SU-DHL-6 (cell line): Measurements from ENCODE around the gene DUSP12.
A peak's percentile ranks its signal among the peaks of the same experiment; 100 is the strongest.

Experiments used
- H2AFZ ChIP-seq: fragments of 200-600 bp; sonication (generic); 2 replicates; pipeline ENCODE4 v1.6.1; 2014; ENCODE audit warnings: low read depth, mild to moderate bottlenecking, moderate library complexity, mixed read lengths, antibody characterized with exemption, low read length; ENCODE audit not compliant: severe bottlenecking
- H3F3A ChIP-seq: fragments of 200-600 bp; shearing (Covaris generic); 2 replicates; pipeline ENCODE4 v1.6.0; 2016; ENCODE audit warnings: antibody characterized with exemption, mild to moderate bottlenecking; ENCODE audit not compliant: insufficient read depth
- H3K27ac ChIP-seq: fragments of 200-600 bp; sonication (generic); 2 replicates; pipeline ENCODE4 v1.5.1; 2016; ENCODE audit warnings: low read depth, mild to moderate bottlenecking, low read length, moderate library complexity, mixed read lengths
- H3K27me3 ChIP-seq: fragments of 200-600 bp; sonication (generic), shearing (Covaris generic); 2 replicates; pipeline ENCODE4 v1.6.0; 2014; ENCODE audit warnings: mild to moderate bottlenecking, low read length
- H3K36me3 ChIP-seq: fragments of 200-600 bp; sonication (generic); 2 replicates; pipeline ENCODE4 v1.6.1; 2014; ENCODE audit warnings: mild to moderate bottlenecking, low read length, mixed read lengths
- H3K4me2 ChIP-seq: fragments of 300-600, 200-600 bp; shearing (Covaris generic), sonication (generic); 2 replicates; pipeline ENCODE4 v1.6.0; 2014; ENCODE audit warnings: low read length, low read depth, mild to moderate bottlenecking; ENCODE audit not compliant: poor library complexity, severe bottlenecking
- H3K4me3 ChIP-seq: fragments of 200-600 bp; sonication (generic); 2 replicates; pipeline ENCODE4 v1.5.1; 2014; ENCODE audit warnings: antibody characterized with exemption, low read length, mild to moderate bottlenecking, mixed read lengths; ENCODE audit not compliant: insufficient read depth, poor library complexity, severe bottlenecking
- H3K79me2 ChIP-seq: fragments of 200-600 bp; sonication (generic); 2 replicates; pipeline ENCODE4 v1.6.1; 2014; ENCODE audit warnings: mild to moderate bottlenecking, low read length, moderate library complexity; ENCODE audit not compliant: insufficient read depth
- H3K9ac ChIP-seq: fragments of 200-600 bp; sonication (generic); 2 replicates; pipeline ENCODE4 v1.7.0; 2014; ENCODE audit warnings: mild to moderate bottlenecking, low read length
- H3K9me2 ChIP-seq: fragments of 200-600 bp; sonication (generic); replicated peaks from 2 replicates; pipeline ENCODE4 v1.6.1; 2014; ENCODE audit warnings: low read length; ENCODE audit not compliant: insufficient read depth
- H3K9me3 ChIP-seq: fragments of 200-600 bp; sonication (generic); 2 replicates; pipeline ENCODE4 v1.6.1; 2014; ENCODE audit warnings: low read length, mixed read lengths; ENCODE audit not compliant: insufficient read depth
- H4K20me1 ChIP-seq: fragments of 200-600 bp; sonication (generic); 2 replicates; pipeline ENCODE4 v1.6.1; 2014; ENCODE audit warnings: low read depth, mild to moderate bottlenecking, antibody characterized with exemption, low read length, moderate library complexity, mixed read lengths
- CTCF ChIP-seq: fragments of 200-600 bp; sonication (generic); IDR thresholded peaks from one replicate; pipeline ENCODE4 v1.5.1; 2017; ENCODE audit warnings: antibody characterized with exemption, mild to moderate bottlenecking, low read length, moderate library complexity; ENCODE audit not compliant: insufficient read depth, poor library complexity, severe bottlenecking
- EZH2phosphoT487 ChIP-seq: fragments of 200-600 bp; sonication (generic), shearing (Covaris generic); conservative IDR thresholded peaks from 2 replicates; pipeline ENCODE4 v1.6.1; 2018; ENCODE audit warnings: mild to moderate bottlenecking, antibody characterized with exemption, low read length, moderate library complexity, mixed read lengths

DUSP12 gene

GRCh38 chr1:161791904-161792655 lies 42.5 kb downstream of the DUSP12 start:
- Histone ChIP-seq H3K27ac (no peak overlapping the region), H3K4me3 (no peak overlapping the region), H3F3A (no peaks in the 10 kb centered on the region), H3K9me3 (no peaks in the 10 kb centered on the region), H2AFZ (no peak overlapping the region), H3K4me2 (no peak overlapping the region), H3K79me2 (no peaks in the 10 kb centered on the region), H3K36me3 (peaks cover 34% of the 10 kb centered on the region), H3K9me2 (no peaks in the 10 kb centered on the region), H4K20me1 (no peaks in the 10 kb centered on the region), H3K9ac (no peak overlapping the region), H3K27me3 (no peaks in the 10 kb centered on the region)
- no peak for TF ChIP-seq EZH2phosphoT487
- no peak for TF ChIP-seq CTCF

GRCh38 chr1:161792740-161793139 lies 43.2 kb downstream of the DUSP12 start:
- H3K79me2 ChIP-seq: no peaks in the 10 kb centered on the region
- no peak overlapping the region for H2AFZ ChIP-seq
- no peaks in the 10 kb centered on the region for H3F3A ChIP-seq
- no peaks in the 10 kb centered on the region for H3K9me2 ChIP-seq
- no peaks in the 10 kb centered on the region for H3K9me3 ChIP-seq
- H3K9ac ChIP-seq: no peak overlapping the region
- TF ChIP-seq EZH2phosphoT487: no peak
- peak; percentile 42 for TF ChIP-seq CTCF
- H3K36me3 ChIP-seq: peaks cover 32% of the 10 kb centered on the region
- no peak overlapping the region for H3K4me3 ChIP-seq
- H3K27me3 ChIP-seq: no peaks in the 10 kb centered on the region
- H3K27ac ChIP-seq: no peak overlapping the region
- H3K4me2 ChIP-seq: no peak overlapping the region
- no peaks in the 10 kb centered on the region for H4K20me1 ChIP-seq

- no peaks in the 10 kb centered on the region for H3K27me3 ChIP-seq
- H2AFZ ChIP-seq: no peak overlapping the region
- TF ChIP-seq CTCF (no peak), EZH2phosphoT487 (no peak)
- H4K20me1 ChIP-seq: no peaks in the 10 kb centered on the region
- no peak overlapping the region for H3K27ac ChIP-seq
- H3K9me3 ChIP-seq: no peaks in the 10 kb centered on the region
- no peaks in the 10 kb centered on the region for H3K79me2 ChIP-seq
- H3K9ac ChIP-seq: no peak overlapping the region
- no peak overlapping the region for H3K4me3 ChIP-seq
- no peaks in the 10 kb centered on the region for H3K9me2 ChIP-seq
- H3K4me2 ChIP-seq: no peak overlapping the region
- peaks cover 29% of the 10 kb centered on the region; the same call in 1 of the 2 replicates for H3K36me3 ChIP-seq
- no peaks in the 10 kb centered on the region for H3F3A ChIP-seq
Measured at GRCh38 chr1:161799792-161800191, 50.2 kb downstream of the DUSP12 start.
